ENCODE results near the gene NOL7.

GRCh38 chr6:13653296-13653695 is 38.2 kb downstream of the NOL7 start:
- TF ChIP-seq, protein P1, sequence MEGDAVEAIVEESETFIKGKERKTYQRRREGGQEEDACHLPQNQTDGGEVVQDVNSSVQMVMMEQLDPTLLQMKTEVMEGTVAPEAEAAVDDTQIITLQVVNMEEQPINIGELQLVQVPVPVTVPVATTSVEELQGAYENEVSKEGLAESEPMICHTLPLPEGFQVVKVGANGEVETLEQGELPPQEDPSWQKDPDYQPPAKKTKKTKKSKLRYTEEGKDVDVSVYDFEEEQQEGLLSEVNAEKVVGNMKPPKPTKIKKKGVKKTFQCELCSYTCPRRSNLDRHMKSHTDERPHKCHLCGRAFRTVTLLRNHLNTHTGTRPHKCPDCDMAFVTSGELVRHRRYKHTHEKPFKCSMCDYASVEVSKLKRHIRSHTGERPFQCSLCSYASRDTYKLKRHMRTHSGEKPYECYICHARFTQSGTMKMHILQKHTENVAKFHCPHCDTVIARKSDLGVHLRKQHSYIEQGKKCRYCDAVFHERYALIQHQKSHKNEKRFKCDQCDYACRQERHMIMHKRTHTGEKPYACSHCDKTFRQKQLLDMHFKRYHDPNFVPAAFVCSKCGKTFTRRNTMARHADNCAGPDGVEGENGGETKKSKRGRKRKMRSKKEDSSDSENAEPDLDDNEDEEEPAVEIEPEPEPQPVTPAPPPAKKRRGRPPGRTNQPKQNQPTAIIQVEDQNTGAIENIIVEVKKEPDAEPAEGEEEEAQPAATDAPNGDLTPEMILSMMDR (IDR thresholded peaks at IDR 0.05), result no peak
- TF ChIP-seq POLR2A (IDR thresholded peaks at IDR 0.05), result no peak

Measured in Peyer's patch (tissue), 4 donors.